Activated CD8-positive, alpha-beta memory T cell treated with anti-CD3 and anti-CD28 coated beads for 48 hours (primary cell): Measurements from ENCODE around the gene BLACAT1.
"Not testable (repeated sequence)": the region's sequence is repeated elsewhere in the genome, so short reads cannot be mapped to it uniquely, and the experiment has no call there.

Experiments used
- DNase-seq, 3 experiments: peaks; one replicate each; pipeline ENCODE4 v3.0.0-alpha.2; 2020; ENCODE audit warnings: low read depth in 2 of 3, low spot score in 2 of 3

BLACAT1 gene

DNA sequence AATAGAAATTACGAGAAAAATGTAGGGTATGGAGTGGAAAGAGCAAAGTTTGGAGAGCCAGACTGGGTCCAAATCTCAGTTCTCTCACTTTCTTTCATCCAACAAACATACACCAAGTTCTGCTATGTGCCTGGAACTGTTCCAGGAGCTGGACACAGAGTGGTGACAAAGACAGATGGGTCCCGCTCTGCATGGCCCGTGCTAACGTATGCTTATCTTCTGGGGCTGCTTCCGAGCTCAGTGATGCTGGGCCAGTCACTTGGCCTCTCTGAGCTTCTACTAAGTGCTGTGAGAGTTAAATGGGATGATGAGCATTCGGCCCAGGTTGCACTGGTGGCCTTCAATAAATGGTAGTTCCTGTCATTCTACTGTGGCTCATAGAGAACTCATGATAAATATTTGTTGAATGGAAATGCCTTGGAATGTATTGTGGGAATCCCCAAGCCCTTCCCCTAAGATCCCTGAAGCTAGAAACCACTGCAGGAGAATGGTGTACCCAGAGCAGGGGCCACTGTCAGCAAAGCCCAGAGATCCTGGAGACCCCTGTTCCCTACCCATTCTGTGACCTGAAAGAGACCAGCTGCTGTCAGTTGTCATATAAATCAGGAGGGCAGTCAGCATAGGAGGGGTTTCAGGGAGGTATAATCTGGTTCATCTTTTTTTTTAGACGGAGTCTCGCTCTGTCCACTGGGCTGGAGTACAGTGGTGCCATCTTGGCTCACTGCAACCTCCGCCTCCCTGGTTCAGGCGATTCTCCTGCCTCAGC, 37.8 kb downstream of the BLACAT1 start:
- DNase-seq = no peak

GRCh38 chr1:205416322-205416721, 39.5 kb downstream of the BLACAT1 start:
- DNase-seq = no peak

- DNase-seq = no peak
Measured at GRCh38 chr1:205410581-205411298, 45.1 kb downstream of the BLACAT1 start.

GRCh38 chr1:205407970-205408369, 47.9 kb downstream of the BLACAT1 start:
- DNase-seq = no peak

DNA sequence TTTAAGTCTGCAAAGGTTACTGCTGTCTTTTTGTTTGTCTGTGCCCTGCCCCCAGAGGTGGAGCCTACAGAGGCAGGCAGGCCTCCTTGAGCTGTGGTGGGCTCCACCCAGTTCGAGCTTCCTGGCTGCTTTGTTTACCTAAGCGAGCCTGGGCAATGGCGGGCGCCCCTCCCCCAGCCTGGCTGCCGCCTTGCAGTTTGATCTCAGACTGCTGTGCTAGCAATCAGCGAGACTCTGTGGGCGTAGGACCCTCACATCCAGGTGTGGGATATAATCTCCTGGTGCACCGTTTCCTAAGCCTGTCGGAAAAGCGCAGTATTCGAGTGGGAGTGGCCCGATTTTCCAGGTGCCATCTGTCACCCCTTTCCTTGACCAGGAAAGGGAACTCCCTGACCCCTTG, 49.6 kb downstream of the BLACAT1 start:
- DNase-seq = not testable (repeated sequence)
